ENCODE measurements around the gene MYO6.

MYO6 gene

DNA sequence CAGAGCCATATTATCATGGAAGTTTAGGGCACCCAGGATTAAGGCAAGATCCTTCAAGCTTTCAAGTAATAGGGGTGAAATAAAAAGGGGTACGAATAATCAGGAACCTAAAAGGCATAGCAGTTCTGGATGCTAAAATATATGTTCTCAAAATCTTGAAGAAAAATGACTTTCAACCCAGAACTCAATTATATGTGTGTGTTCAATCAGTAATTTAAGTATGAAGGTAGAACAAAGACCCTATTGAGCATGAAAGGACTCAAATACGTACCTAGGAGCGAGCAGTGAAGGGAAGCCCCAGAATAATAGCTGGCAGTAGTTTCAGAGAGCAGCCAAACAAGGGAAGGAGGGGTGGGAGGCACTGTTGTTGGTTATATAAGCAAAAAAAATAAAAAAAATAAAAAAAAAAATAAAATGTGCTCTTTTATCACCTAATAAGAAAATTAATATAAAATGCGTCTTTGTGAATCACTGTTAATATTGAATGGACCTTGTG lies 45.4 kb downstream of the MYO6 start:
- Mint-ChIP-seq H3K4me3 (no peak overlapping the region), H3K9me3 (no peaks in the 10 kb centered on the region), H3K4me1 (ENCODE audit: low read depth) (no peaks in the 10 kb centered on the region), H3K27ac (no peak overlapping the region), H3K36me3 (ENCODE audit: low read depth) (no peaks in the 10 kb centered on the region), H3K27me3 (peaks cover 11% of the 10 kb centered on the region)
- DNase-seq: no peak

DNA sequence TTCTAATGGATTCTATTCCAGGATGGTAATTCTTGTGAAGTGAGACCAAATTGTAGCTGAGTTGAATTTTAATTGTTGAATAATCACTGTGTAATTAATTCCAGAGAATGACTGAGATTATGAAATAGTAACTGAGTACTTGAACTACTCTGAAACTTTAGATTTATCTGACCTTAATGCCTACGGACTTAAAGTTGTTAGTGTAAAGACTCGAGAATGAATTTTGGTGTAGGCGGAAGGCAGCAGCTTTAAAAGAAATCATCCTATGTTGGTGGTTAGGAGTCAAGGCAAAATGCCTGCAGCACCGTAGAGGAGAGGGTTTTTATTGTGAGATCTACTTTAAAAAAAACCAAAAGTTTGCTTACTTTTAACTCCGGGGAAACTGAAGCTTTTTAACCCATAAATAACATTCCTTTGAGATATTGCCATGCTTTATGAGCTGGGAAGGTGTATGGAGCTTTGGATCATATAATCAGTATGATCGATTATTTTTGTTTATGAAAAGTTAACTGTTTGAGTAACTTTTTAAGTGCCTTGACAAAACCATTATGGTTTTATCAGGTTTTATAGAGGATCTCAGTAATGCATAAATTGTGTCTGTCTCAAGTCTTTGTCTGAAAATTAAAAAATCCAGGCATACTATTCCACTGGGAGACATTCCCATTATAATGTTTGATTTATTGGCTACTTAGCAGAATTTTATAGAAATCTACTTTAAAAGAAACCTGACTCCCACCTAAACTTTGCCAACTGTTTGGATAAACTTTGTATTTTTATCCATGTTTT lies 46.1 kb downstream of the MYO6 start:
- Mint-ChIP-seq H3K4me1 (ENCODE audit: low read depth) (no peaks in the 10 kb centered on the region), H3K36me3 (ENCODE audit: low read depth) (no peaks in the 10 kb centered on the region), H3K27me3 (peaks cover 11% of the 10 kb centered on the region), H3K4me3 (no peak overlapping the region), H3K9me3 (no peaks in the 10 kb centered on the region), H3K27ac (no peak overlapping the region)
- DNase-seq: no peak

DNA sequence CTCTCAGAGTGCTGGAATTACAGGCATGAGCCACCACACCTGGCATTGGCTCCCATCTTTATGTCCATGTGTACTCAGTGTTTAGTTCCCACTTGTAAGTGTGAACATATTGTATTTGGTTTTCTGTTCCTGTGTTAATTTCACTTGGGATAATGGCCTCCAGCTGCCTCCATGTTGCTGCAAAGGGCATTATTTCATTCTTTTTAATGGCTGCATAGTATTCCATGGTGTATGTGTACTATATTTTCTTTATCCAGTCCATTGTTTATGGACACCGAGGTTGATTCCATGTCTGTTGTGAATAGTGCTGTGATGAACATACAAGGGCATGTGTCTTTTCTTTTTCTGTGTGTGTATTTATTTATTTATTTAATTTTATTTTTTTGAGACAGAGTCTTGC lies 47.7 kb downstream of the MYO6 start:
- H3K4me1 Mint-ChIP-seq (ENCODE audit: low read depth): no peaks in the 10 kb centered on the region
- no peak for DNase-seq
- H3K27ac Mint-ChIP-seq: no peak overlapping the region
- peaks cover 11% of the 10 kb centered on the region for H3K27me3 Mint-ChIP-seq
- H3K36me3 Mint-ChIP-seq (ENCODE audit: low read depth): no peaks in the 10 kb centered on the region
- no peaks in the 10 kb centered on the region for H3K9me3 Mint-ChIP-seq
- H3K4me3 Mint-ChIP-seq: no peak overlapping the region

DNA sequence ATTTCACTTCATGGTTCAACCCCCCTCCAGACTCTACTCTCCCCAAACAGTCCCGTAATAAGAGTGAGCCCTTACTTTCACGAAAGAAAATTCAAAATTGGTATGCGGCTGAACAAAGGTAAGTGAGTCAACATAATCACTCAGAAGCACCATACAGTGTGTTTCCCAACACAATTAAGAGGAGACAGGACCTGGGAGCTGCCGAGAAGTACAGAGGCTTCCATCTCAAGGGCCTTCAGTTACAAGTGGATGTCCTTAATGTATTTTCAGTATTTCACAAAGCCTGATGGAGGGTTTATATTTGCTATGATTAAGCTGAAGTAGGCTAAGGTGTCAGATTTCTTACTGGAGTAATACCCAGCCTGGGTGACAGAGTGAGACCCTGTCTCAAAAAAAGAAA lies 51.1 kb downstream of the MYO6 start:
- H3K4me3 Mint-ChIP-seq: no peak overlapping the region
- no peak for DNase-seq
- peaks cover 11% of the 10 kb centered on the region for H3K27me3 Mint-ChIP-seq
- no peak overlapping the region for H3K27ac Mint-ChIP-seq
- no peaks in the 10 kb centered on the region for H3K9me3 Mint-ChIP-seq
- no peaks in the 10 kb centered on the region for H3K4me1 Mint-ChIP-seq (ENCODE audit: low read depth)
- no peaks in the 10 kb centered on the region for H3K36me3 Mint-ChIP-seq (ENCODE audit: low read depth)

GRCh38 chr6:75800708-75801505 lies 51.9 kb downstream of the MYO6 start:
- H3K9me3 Mint-ChIP-seq: no peaks in the 10 kb centered on the region
- H3K27me3 Mint-ChIP-seq: peaks cover 11% of the 10 kb centered on the region
- DNase-seq: no peak
- H3K27ac Mint-ChIP-seq: no peak overlapping the region
- H3K4me3 Mint-ChIP-seq: no peak overlapping the region
- H3K36me3 Mint-ChIP-seq (ENCODE audit: low read depth): no peaks in the 10 kb centered on the region
- H3K4me1 Mint-ChIP-seq (ENCODE audit: low read depth): no peaks in the 10 kb centered on the region

DNA sequence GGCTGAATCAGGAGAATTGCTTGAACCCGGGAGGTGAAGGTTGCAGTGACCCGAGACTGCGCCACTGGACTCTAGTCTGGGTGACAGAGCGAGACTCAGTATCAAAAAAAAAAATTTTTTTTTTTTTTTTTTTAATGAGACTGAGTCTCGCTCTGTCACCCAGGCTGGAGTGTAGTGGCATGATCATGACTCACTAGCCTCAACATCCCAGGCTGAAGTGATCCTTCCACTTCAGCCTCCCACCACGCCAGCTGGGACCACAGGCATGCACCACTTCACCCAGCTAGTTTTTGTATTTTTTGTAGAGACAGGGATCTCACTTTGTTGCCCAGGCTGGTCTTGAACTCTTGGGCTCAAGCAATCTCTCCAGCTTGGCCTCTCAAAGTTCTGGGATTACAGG lies 53.3 kb downstream of the MYO6 start:
- H3K9me3 Mint-ChIP-seq: peaks cover 7% of the 10 kb centered on the region

DNA sequence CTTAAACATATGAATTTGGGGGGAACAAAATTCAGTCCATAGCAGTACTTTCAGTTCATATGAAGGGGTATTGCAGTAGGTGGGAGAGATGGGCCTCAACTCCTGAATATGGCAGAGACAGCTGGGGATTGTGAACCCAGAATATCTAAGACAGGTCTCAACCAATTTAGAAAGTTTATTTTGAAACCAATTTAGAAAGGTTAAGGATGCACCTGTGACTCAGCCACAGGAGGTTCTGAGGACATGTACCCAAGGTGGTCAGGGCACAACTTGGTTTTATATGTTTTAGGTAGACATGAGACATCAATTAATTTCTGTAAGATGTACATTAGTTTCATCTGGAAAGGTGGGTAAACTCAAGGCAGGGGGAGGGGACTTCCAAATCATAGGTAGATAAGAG lies 59.5 kb downstream of the MYO6 start:
- no peak for DNase-seq
- Mint-ChIP-seq H3K27ac (no peak overlapping the region), H3K4me1 (ENCODE audit: low read depth) (no peaks in the 10 kb centered on the region), H3K9me3 (peaks cover 7% of the 10 kb centered on the region), H3K4me3 (no peak overlapping the region), H3K27me3 (no peaks in the 10 kb centered on the region), H3K36me3 (ENCODE audit: low read depth) (no peaks in the 10 kb centered on the region)

More for the DNA sequence above, 53.3 kb downstream of the MYO6 start:
- H3K36me3 Mint-ChIP-seq (ENCODE audit: low read depth): no peaks in the 10 kb centered on the region
- DNase-seq: no peak
- no peaks in the 10 kb centered on the region for H3K4me1 Mint-ChIP-seq (ENCODE audit: low read depth)
- no peak overlapping the region for H3K4me3 Mint-ChIP-seq
- H3K27ac Mint-ChIP-seq: no peak overlapping the region
- H3K27me3 Mint-ChIP-seq: peaks cover 5% of the 10 kb centered on the region

DNA sequence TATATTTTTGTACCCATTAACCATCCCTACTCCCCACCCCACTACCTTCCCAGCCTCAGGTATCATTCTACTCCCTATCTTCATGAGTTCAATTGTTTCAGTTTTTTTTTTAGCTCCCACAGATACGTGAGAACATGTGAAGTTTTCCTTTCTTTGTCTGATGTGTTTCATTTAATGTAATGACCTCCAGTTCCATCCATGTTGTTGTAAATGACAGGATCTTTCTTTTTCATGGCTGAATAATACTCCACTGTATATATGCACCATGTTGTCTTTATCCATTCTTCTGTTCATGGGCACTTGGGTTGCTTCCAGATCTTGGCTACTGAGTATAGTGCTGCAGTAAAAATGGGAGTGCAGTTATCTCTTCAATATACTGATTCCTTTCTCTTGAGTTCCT lies 63.5 kb downstream of the MYO6 start:
- no peak for DNase-seq
- H3K27me3 Mint-ChIP-seq: peaks cover 3% of the 10 kb centered on the region
- no peaks in the 10 kb centered on the region for H3K9me3 Mint-ChIP-seq
- H3K27ac Mint-ChIP-seq: no peak overlapping the region
- H3K36me3 Mint-ChIP-seq (ENCODE audit: low read depth): no peaks in the 10 kb centered on the region
- H3K4me3 Mint-ChIP-seq: no peak overlapping the region
- no peaks in the 10 kb centered on the region for H3K4me1 Mint-ChIP-seq (ENCODE audit: low read depth)

DNA sequence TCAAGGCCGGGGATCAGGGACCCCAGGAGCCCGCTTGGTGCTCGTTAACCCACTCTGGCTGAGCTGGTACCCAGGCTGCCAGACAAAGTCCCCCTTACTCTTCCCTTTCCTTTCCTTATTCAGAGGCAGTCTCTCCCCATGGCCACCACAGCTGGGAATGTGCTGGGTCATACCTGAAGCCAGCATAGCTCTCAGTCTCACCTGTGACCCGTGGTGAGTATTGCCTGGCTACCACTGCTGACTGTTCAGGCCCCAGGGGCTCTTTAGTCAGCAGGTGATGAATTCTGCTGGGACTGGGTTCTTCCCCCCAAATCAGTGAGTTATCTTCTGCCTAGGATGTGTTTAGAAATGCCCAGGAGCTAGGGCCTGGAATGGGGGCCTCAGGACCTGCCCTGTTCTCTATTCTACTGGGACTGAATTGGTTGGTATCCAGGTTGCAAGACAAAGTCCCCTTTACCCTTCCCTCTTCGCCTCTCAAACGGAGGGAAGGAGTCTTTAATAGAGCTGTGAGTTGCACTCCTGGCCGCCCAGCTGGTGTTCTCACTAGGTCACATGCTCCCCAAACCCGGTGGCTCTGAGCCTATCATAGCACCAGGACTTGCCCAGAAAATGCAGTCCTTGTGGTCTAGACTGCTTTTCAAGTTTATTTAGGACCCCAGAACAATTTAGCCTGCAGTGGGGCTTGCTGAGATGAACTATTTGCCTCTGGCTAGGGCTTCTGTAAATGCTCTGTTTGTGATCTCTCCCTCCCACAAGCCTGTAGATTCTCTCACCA lies 64.6 kb downstream of the MYO6 start:
- no peak overlapping the region for H3K27ac Mint-ChIP-seq

GRCh38 chr6:75815756-75816155 lies 66.7 kb downstream of the MYO6 start:
- Mint-ChIP-seq H3K27me3 (peaks cover 3% of the 10 kb centered on the region), H3K36me3 (ENCODE audit: low read depth) (no peaks in the 10 kb centered on the region), H3K9me3 (no peaks in the 10 kb centered on the region), H3K4me3 (no peak overlapping the region), H3K4me1 (ENCODE audit: low read depth) (no peaks in the 10 kb centered on the region), H3K27ac (no peak overlapping the region)
- no peak for DNase-seq

More for the DNA sequence above, 64.6 kb downstream of the MYO6 start:
- no peaks in the 10 kb centered on the region for H3K9me3 Mint-ChIP-seq
- H3K36me3 Mint-ChIP-seq (ENCODE audit: low read depth): no peaks in the 10 kb centered on the region
- no peaks in the 10 kb centered on the region for H3K4me1 Mint-ChIP-seq (ENCODE audit: low read depth)
- H3K4me3 Mint-ChIP-seq: no peak overlapping the region
- H3K27me3 Mint-ChIP-seq: peaks cover 3% of the 10 kb centered on the region
- no peak for DNase-seq

DNA sequence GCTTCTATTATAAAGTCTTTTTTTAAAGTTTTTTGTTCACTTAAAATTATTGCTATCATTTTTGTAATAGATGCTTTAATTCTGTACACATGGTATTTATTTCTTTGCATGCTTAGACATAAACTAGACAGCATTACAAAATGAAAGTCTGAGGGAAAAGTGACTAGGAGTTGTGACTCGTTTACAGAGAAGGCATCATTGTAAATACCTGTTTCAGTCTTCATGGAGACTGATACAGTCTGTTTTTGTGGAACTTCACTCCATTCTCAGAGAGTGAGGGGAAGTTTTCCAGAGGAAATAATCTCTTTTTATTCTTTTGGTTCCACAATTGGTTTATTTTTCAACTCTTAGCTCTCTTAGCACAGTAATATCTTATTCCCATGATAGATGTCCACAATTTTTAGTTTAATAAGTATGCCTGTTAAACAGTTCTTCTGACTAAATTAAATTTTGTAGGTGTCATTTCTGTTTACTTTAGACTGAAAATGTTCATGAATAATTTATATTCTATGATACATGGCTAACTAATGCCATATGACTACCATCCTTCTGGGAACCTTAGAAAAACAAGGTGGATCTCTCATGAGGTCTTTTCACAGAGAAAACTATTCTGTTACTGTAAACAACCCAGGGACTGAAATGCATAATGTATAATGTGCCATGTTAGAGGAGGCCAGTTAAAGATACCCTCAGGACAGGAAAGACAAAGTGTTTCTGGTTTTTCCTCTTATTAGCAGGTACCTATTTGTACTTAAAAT lies 69.2 kb downstream of the MYO6 start:
- H3K9me3 Mint-ChIP-seq: no peaks in the 10 kb centered on the region
- H3K36me3 Mint-ChIP-seq (ENCODE audit: low read depth): no peaks in the 10 kb centered on the region
- DNase-seq: no peak
- H3K4me3 Mint-ChIP-seq: no peak overlapping the region
- H3K27ac Mint-ChIP-seq: no peak overlapping the region
- peaks cover 3% of the 10 kb centered on the region for H3K27me3 Mint-ChIP-seq
- H3K4me1 Mint-ChIP-seq (ENCODE audit: low read depth): no peaks in the 10 kb centered on the region

DNA sequence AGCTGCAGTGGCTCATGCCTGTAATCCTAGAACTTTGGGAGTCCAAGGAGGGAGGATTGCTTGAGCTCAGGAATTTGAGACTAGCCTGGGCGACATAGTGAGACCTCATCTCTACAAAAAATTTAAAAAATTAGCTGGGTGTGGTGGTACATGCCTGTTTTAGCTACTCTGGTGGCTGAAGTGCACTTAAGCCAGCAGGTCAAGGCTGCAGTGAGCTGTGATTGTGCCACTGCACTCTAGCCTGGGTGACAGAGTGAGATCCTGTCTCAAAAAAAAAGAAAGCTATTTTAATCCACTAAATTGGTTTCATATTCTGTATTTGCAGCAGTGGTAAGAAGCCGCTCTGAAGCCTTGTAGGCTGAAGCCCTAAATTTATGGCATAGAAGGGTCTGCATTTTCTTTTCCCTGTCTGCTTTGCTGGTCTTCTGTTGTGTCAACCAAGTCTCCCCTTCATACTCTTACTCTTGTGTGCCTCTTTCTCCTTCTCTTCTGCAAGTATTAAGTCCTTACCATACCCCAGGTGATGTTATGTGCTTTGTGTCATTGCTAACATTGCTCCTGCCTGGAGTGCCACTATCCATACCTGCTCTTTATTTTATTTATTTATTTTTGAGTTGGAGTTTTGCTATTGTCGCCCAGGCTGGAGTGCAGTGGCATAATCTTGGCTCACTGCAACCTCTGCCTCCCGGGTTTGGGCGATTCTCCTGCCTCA lies 70.9 kb downstream of the MYO6 start:
- Mint-ChIP-seq H3K4me3 (no peak overlapping the region), H3K27ac (no peak overlapping the region), H3K27me3 (no peaks in the 10 kb centered on the region), H3K9me3 (no peaks in the 10 kb centered on the region), H3K4me1 (ENCODE audit: low read depth) (no peaks in the 10 kb centered on the region), H3K36me3 (ENCODE audit: low read depth) (no peaks in the 10 kb centered on the region)
- no peak for DNase-seq

GRCh38 chr6:75824160-75824559 lies 75.1 kb downstream of the MYO6 start:
- Mint-ChIP-seq H3K27ac (no peak overlapping the region), H3K27me3 (no peaks in the 10 kb centered on the region), H3K36me3 (ENCODE audit: low read depth) (no peaks in the 10 kb centered on the region), H3K9me3 (no peaks in the 10 kb centered on the region), H3K4me3 (no peak overlapping the region), H3K4me1 (ENCODE audit: low read depth) (no peaks in the 10 kb centered on the region)
- no peak for DNase-seq
